Activated naive CD4-positive, alpha-beta T cell treated with anti-CD3 and anti-CD28 coated beads, Interleukin-2, amount 10 ng/mL, durations not matched to agents 7 days and 5 days (primary cell): Measurements from ENCODE around the gene SSR1.
"Not testable (repeated sequence)": the region's sequence is repeated elsewhere in the genome, so short reads cannot be mapped to it uniquely, and the experiment has no call there.

Experiments used
- CTCF ChIA-PET: fragments of 350-600 bp; sonication (Branson Sonifier 250); formaldehyde crosslinking; loops from one replicate; lab custom pipeline; 2021; ENCODE audit warnings: antibody characterized with exemption; lab: Charles Lee
- DNase-seq: peaks from one replicate; pipeline ENCODE4 v3.0.0-alpha.2; 2020
- H3K27ac Mint-ChIP-seq: one replicate; pipeline ENCODE4 v1.8.0; 2021; ENCODE audit warnings: mild to moderate bottlenecking, moderate library complexity, mixed read lengths
- H3K27me3 Mint-ChIP-seq: one replicate; pipeline ENCODE4 v1.8.0; 2021; ENCODE audit warnings: mild to moderate bottlenecking, mixed read lengths
- H3K36me3 Mint-ChIP-seq: one replicate; pipeline ENCODE4 v1.8.0; 2021; ENCODE audit warnings: mixed read lengths
- H3K4me1 Mint-ChIP-seq: one replicate; pipeline ENCODE4 v1.8.0; 2021; ENCODE audit warnings: mixed read lengths
- H3K4me3 Mint-ChIP-seq: one replicate; pipeline ENCODE4 v1.8.0; 2021; ENCODE audit warnings: mild to moderate bottlenecking, moderate library complexity, mixed read lengths
- H3K9me3 Mint-ChIP-seq: one replicate; pipeline ENCODE4 v1.8.0; 2021; ENCODE audit warnings: mixed read lengths

The SSR1 gene

DNA sequence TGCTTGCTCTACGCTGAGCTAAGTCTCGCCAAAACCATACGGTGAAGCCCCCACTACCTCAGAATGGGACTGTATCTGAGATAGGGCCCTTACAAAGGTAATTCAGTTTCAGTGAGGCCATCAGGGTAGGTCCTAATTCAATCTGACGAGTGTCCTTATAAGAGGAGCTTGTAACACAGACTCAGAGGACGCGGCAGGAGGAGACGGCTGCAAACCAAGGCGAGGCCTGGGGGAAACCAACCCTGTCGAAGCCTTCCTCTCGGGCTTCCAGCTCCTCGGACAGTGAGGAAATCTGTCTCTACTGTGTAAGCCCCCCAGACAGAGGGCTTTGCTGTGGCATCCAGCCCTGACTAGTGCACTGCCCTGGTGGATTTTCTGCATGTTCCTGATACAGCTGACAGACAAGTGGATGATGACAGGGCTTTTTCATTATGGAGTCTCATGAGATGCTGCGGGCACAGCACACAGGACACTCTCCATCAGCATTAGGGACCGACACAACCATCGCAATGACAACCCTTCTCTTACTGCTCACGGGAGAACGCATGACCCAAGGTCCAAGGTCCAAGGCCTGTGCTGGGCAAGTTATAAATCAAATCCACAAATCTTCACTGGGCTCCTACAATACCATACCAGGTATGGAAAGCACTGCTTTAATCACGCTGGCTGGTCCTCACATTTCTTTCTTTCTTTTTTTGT, 48.2 kb downstream of the SSR1 start:
- no peak for DNase-seq
- CTCF ChIA-PET: no interaction called here
- H3K27ac Mint-ChIP-seq: no peak overlapping the region
- peaks cover 3% of the 10 kb centered on the region for H3K9me3 Mint-ChIP-seq
- no peak overlapping the region for H3K4me3 Mint-ChIP-seq
- peaks cover 23% of the 10 kb centered on the region for H3K4me1 Mint-ChIP-seq
- H3K27me3 Mint-ChIP-seq: peaks cover 42% of the 10 kb centered on the region
- no peaks in the 10 kb centered on the region for H3K36me3 Mint-ChIP-seq

GRCh38 chr6:7264041-7264440, 49.0 kb downstream of the SSR1 start:
- Mint-ChIP-seq H3K27ac (no peak overlapping the region), H3K9me3 (peaks cover 3% of the 10 kb centered on the region), H3K27me3 (peaks cover 50% of the 10 kb centered on the region), H3K4me1 (peaks cover 23% of the 10 kb centered on the region), H3K4me3 (no peak overlapping the region), H3K36me3 (no peaks in the 10 kb centered on the region)
- no peak for DNase-seq
- CTCF ChIA-PET: interaction anchor here (1.0 kb wide), 1 partner anchor 12 kb away, joined by 3 read pairs; no protein-coding TSS in a partner anchor

DNA sequence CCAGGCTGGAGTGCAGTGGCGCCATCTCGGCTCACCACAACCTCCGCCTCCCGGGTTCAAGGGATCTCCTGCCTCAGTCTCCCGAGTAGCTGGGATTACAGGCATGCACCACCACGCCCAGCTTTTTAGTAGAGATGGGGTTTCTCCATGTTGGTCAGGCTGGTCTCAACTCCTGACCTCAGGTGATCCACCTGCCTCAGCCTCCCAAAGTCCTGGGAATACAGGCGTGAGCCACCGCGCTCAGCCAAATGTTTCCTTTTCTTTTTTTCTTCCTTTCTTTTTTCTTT, 49.5 kb downstream of the SSR1 start:
- not testable (repeated sequence) for H3K36me3 Mint-ChIP-seq, DNase-seq, H3K27ac Mint-ChIP-seq, H3K4me3 Mint-ChIP-seq, H3K9me3 Mint-ChIP-seq
- H3K27me3 Mint-ChIP-seq: peaks cover 55% of the 10 kb centered on the region
- peaks cover 23% of the 10 kb centered on the region for H3K4me1 Mint-ChIP-seq
- CTCF ChIA-PET: interaction anchor here (1.0 kb wide), 1 partner anchor 12 kb away, joined by 3 read pairs; no protein-coding TSS in a partner anchor

GRCh38 chr6:7262746-7263518, 50.1 kb downstream of the SSR1 start:
- Mint-ChIP-seq H3K27ac (no peak overlapping the region), H3K4me1 (peaks cover 23% of the 10 kb centered on the region), H3K4me3 (no peak overlapping the region), H3K9me3 (peaks cover 3% of the 10 kb centered on the region), H3K27me3 (peaks cover 61% of the 10 kb centered on the region), H3K36me3 (no peaks in the 10 kb centered on the region)
- CTCF ChIA-PET: interaction anchor here (1.0 to 1.6 kb wide), 3 partner anchors 13 to 567 kb away, joined by 3 to 4 read pairs (median 3); no protein-coding TSS in a partner anchor
- no peak for DNase-seq

DNA sequence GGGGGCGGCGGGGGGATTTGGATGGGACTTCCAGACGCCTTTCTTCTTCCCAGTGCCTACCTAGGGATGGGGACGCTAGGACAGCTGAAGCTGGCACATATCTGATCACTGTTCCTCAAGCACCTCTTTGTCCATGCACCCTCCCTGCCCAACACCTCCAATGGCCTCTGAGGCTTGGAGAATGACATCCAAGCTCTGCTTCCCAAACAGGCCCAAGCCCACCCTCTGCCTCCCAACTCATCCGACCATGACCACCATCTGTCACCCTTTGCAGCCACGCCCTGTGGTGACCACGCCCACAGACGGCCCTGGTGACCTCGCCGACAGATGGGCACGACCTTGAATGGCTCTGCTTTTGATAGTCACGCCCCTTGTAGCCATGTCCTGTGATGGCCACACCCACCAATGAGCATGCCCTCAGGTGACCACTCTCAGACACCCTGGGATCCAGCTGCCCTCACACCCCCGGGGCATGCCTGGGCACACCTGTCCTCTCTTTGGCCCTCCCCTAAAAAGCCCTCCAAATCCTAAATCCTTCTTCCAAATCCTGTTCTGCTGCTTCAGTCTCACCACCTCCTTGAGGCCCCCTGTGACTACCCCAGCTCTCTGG, 51.0 kb downstream of the SSR1 start:
- peaks cover 3% of the 10 kb centered on the region for H3K9me3 Mint-ChIP-seq
- peak overlapping the region; percentile 41 for H3K4me3 Mint-ChIP-seq
- peaks cover 23% of the 10 kb centered on the region for H3K4me1 Mint-ChIP-seq
- no peaks in the 10 kb centered on the region for H3K36me3 Mint-ChIP-seq
- DNase-seq: no peak
- H3K27ac Mint-ChIP-seq: no peak overlapping the region
- H3K27me3 Mint-ChIP-seq: peaks cover 67% of the 10 kb centered on the region
- CTCF ChIA-PET: interaction anchor here (1.4 to 2.1 kb wide), 4 partner anchors 14 to 566 kb away, joined by 3 to 8 read pairs (median 4); no protein-coding TSS in a partner anchor

DNA sequence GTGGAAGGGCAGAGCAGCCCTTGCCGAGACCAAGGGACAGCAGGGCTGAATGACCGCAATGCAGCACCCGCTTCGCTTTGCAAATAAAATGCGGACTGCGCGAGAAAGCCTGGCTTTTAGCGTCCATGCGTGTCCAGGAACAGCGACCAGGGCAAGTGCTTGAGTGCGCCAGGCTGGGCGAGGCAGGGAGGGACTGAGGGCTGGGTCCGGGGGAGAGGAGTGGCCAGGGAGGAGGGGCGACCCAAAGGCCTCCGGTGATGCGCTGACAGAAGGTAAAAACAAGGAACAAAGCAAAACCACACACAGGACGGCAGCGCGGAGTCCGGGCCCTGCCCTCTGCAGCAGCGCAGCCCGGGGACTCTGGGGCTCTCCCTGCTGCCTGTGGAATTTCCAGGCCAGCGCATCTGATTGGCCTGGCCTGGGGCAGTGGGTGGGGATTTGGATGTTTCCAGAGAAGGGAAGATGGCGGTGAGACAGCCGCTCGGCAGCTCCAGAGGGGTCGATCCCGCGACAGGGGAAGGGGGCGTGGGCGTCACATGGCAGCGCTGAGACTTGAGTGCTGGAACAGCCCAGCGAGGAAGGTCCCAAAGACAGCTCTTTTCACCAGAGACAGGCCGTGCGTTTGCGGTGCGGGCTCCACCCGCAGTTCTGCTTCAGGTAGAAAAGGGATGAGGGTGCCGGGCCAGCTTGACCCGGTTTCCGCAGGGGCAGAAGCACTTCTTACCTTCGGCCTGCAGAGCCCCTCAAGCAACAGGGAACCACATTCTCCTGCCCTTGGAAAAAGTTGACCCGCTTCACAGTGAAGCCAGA, 51.8 kb downstream of the SSR1 start:
- Mint-ChIP-seq H3K27ac (peak overlapping the region; percentile 54), H3K36me3 (no peaks in the 10 kb centered on the region), H3K4me3 (peak overlapping the region; percentile 77), H3K9me3 (peaks cover under 1% of the 10 kb centered on the region), H3K27me3 (peaks cover 67% of the 10 kb centered on the region), H3K4me1 (peaks cover 23% of the 10 kb centered on the region)
- DNase-seq: peak; percentile 55
- CTCF ChIA-PET: interaction anchor here (1.4 to 2.1 kb wide), 4 partner anchors 15 to 565 kb away, joined by 3 to 8 read pairs (median 4); no protein-coding TSS in a partner anchor

- CTCF ChIA-PET: interaction anchor here (1.4 to 2.1 kb wide), 2 partner anchors 15 to 17 kb away, joined by 3 to 8 read pairs; no protein-coding TSS in a partner anchor
- Mint-ChIP-seq H3K4me1 (peaks cover 23% of the 10 kb centered on the region), H3K27ac (peak overlapping the region; percentile 54), H3K36me3 (no peaks in the 10 kb centered on the region), H3K9me3 (peaks cover 8% of the 10 kb centered on the region), H3K27me3 (peaks cover 65% of the 10 kb centered on the region), H3K4me3 (peak overlapping the region; percentile 77)
- no peak for DNase-seq
Observed at GRCh38 chr6:7260291-7261031, 52.5 kb downstream of the SSR1 start.

DNA sequence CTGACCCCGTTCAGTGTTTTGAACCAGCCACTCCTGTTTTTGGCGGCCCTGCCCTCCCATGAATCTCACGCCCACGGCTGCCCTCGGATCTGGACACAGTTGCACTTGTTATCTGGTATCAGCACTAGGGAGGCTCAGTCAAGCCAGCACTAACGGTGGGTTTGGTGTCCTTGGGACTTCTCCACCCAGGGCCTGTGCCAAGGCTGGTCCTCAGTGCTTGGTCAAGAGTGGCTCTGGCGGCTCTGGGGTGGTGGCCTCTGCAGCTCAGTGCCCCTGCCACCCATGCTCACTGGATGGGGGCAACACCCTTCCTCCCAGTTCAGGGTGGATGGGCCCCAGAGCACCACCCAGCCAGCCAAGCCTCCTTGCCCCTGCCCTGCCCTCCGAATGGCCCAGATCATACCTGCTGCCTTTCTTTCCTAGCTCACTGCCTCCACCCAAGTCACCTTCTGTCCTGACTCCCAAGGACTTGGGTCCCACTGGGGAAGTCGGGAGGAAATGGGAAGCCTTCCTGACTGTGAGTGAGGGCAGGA, 54.7 kb downstream of the SSR1 start:
- H3K36me3 Mint-ChIP-seq: no peaks in the 10 kb centered on the region
- CTCF ChIA-PET: no interaction called here
- H3K27me3 Mint-ChIP-seq: peaks cover 65% of the 10 kb centered on the region
- H3K4me1 Mint-ChIP-seq: peaks cover 23% of the 10 kb centered on the region
- H3K4me3 Mint-ChIP-seq: no peak overlapping the region
- no peak for DNase-seq
- H3K9me3 Mint-ChIP-seq: peaks cover 12% of the 10 kb centered on the region
- H3K27ac Mint-ChIP-seq: no peak overlapping the region

GRCh38 chr6:7257521-7258230, 55.3 kb downstream of the SSR1 start:
- Mint-ChIP-seq H3K9me3 (peaks cover 12% of the 10 kb centered on the region), H3K4me3 (no peak overlapping the region), H3K4me1 (peaks cover 23% of the 10 kb centered on the region)

GRCh38 chr6:7256785-7257184, 56.2 kb downstream of the SSR1 start:
- H3K4me1 Mint-ChIP-seq: peaks cover 15% of the 10 kb centered on the region
- no peak for DNase-seq
- no peak overlapping the region for H3K27ac Mint-ChIP-seq
- no peaks in the 10 kb centered on the region for H3K36me3 Mint-ChIP-seq
- no peak overlapping the region for H3K4me3 Mint-ChIP-seq
- CTCF ChIA-PET: no interaction called here
- H3K27me3 Mint-ChIP-seq: peaks cover 52% of the 10 kb centered on the region
- peaks cover 12% of the 10 kb centered on the region for H3K9me3 Mint-ChIP-seq

More at GRCh38 chr6:7257521-7258230, 55.3 kb downstream of the SSR1 start:
- CTCF ChIA-PET: no interaction called here
- Mint-ChIP-seq H3K36me3 (no peaks in the 10 kb centered on the region), H3K27me3 (peaks cover 60% of the 10 kb centered on the region), H3K27ac (no peak overlapping the region)
- DNase-seq: no peak

DNA sequence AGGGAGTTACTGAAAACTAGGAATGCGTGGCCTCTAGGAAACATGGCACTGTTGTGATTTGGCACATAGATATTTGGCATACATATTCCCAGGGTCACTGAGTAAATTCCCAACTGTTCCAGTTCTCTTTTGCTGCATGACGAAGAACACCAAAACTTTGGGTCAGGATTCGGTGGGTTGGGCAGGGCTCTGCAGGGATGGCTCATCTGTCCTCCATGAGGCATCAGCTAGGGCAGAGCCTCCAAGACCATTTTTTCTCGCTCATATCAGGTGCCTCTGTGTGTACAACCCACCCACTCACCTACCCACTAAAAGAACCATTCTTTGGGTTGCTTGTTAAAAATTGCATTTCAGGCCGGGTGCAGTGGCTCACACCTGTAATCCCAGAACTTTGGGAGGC, 57.1 kb downstream of the SSR1 start:
- CTCF ChIA-PET: interaction anchor here (1.0 kb wide), 1 partner anchor 360 kb away, joined by 3 read pairs; no protein-coding TSS in a partner anchor
- H3K9me3 Mint-ChIP-seq: peaks cover 12% of the 10 kb centered on the region
- no peak for DNase-seq
- H3K27me3 Mint-ChIP-seq: peaks cover 43% of the 10 kb centered on the region
- no peak overlapping the region for H3K4me3 Mint-ChIP-seq
- H3K36me3 Mint-ChIP-seq: peaks cover 4% of the 10 kb centered on the region
- no peak overlapping the region for H3K27ac Mint-ChIP-seq
- H3K4me1 Mint-ChIP-seq: peaks cover 7% of the 10 kb centered on the region

DNA sequence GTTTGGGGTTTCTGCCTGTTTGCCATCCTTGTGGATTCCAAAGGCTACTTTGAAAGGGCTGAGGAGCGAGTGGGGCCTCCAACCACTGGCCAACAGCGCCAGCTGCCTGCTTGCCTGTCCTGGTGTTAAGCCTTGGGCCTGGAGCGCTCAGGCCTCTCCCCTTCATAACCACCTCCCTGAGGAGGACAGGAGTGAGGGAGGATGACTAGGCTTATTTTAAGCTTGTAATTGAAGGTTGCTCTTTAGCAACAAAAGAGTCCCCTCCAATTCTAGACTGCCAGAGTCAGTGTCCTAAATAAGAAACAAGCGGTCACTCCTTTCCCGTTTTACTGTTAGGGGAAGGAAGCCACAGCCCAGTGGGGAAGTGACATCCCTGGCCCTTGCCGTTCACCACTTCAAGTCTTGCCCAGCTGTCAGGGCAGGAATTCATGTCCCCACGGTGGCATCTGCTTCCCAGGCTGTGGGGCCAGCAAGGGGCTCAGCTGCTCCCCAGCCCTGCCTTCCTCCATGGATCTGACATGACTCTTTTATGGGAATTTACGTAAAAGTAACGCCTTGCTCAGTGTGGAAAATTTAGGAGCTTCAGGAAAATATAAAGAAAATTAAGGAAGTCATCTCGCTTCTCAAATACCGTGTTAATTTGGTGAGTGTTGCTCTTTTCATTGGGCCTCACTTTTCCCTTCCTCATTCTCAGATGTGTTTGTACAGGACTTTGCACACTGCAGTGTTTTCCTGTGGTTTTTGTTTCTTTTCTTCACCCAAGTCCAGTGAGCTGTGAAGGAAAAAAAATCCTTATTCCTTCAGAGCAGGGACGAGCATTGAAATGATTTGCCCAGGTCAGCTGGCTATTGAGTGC, 57.8 kb downstream of the SSR1 start:
- CTCF ChIA-PET: interaction anchor here (0.7 to 1.0 kb wide), 2 partner anchors 361 to 532 kb away, joined by 3 read pairs; no protein-coding TSS in a partner anchor
- H3K9me3 Mint-ChIP-seq: peaks cover 12% of the 10 kb centered on the region
- H3K36me3 Mint-ChIP-seq: peaks cover 7% of the 10 kb centered on the region
- H3K27me3 Mint-ChIP-seq: peaks cover 36% of the 10 kb centered on the region
- DNase-seq: no peak
- H3K4me3 Mint-ChIP-seq: no peak overlapping the region
- no peaks in the 10 kb centered on the region for H3K4me1 Mint-ChIP-seq
- no peak overlapping the region for H3K27ac Mint-ChIP-seq
